GM10248 (cell line): Measurements from ENCODE around the gene MED9.

ENCODE experiments used
- CTCF ChIA-PET: fragments of 300-600 bp; sonication (Branson Sonifier 250); formaldehyde crosslinking; extraction: SDS; loops from one replicate; lab custom pipeline; 2021; ENCODE audit warnings: antibody characterized with exemption; lab: Yijun Ruan, JAX
- POLR2A ChIA-PET: fragments of 350-650 bp; sonication (Branson Sonifier 250); formaldehyde crosslinking; extraction: SDS; loops from one replicate; lab custom pipeline; 2020; ENCODE audit warnings: antibody characterized with exemption; lab: Yijun Ruan, JAX
- DNase-seq: peaks from one replicate; pipeline ENCODE4 v3.0.0; 2012; ENCODE audit errors: extremely low spot score
- TF ChIP-seq, protein P1 (sequence below): IDR thresholded peaks from 2 replicates; pipeline ENCODE4 v1.5.1; 2012; ENCODE audit warnings: mild to moderate bottlenecking, low read depth; ENCODE audit errors: extremely low read depth, missing control alignments, control extremely low read depth

MED9 gene

DNA sequence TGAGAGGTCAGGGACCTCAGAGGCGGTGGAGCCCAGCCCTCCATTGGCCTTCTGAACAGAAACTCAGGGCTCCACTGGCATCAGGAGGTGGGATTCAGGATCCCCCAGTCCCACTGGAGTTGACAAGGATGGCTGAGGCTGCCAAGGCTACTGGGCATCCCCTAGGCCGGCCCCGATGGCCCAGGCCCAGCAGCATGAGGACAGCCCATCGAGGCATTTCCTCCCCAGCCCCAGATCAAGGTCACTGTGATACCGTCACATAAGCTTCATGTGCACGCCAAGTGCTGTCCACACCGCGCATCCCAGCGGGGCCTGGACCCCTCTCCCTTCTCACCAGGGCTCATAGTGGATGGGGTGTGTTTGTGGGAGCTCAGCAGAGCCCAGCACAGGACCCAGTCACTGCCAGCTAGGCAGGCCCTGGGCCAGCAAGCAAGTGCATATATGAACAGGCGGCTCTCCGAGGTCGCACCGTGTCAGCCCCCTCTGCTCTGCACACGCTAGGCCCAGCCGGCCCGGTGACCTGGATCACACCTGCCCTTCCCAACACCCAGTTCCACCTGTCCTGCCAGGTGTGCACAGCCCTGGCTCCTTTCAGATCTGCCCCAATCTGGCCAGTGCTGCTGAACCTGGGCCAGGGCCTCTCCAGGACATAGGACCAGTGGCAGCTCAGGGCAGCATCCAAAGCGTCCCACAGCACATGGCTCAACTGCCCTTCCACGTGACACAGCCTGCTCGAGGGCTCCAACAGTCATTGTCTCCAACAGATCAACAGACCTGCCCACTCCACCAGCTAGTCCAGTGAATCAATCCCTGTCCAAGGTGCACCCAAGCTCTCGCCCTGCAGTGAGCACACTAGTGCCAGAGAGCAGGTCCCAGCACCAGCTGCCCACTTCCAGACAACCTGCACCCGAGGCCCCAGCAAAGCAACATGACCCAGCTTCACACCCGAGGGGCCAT is 52.2 kb downstream of the MED9 start:
- TF ChIP-seq, protein P1, sequence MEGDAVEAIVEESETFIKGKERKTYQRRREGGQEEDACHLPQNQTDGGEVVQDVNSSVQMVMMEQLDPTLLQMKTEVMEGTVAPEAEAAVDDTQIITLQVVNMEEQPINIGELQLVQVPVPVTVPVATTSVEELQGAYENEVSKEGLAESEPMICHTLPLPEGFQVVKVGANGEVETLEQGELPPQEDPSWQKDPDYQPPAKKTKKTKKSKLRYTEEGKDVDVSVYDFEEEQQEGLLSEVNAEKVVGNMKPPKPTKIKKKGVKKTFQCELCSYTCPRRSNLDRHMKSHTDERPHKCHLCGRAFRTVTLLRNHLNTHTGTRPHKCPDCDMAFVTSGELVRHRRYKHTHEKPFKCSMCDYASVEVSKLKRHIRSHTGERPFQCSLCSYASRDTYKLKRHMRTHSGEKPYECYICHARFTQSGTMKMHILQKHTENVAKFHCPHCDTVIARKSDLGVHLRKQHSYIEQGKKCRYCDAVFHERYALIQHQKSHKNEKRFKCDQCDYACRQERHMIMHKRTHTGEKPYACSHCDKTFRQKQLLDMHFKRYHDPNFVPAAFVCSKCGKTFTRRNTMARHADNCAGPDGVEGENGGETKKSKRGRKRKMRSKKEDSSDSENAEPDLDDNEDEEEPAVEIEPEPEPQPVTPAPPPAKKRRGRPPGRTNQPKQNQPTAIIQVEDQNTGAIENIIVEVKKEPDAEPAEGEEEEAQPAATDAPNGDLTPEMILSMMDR, result no peak
- POLR2A ChIA-PET, result no interaction called here
- CTCF ChIA-PET, result no interaction called here
- DNase-seq, result no peak

DNA sequence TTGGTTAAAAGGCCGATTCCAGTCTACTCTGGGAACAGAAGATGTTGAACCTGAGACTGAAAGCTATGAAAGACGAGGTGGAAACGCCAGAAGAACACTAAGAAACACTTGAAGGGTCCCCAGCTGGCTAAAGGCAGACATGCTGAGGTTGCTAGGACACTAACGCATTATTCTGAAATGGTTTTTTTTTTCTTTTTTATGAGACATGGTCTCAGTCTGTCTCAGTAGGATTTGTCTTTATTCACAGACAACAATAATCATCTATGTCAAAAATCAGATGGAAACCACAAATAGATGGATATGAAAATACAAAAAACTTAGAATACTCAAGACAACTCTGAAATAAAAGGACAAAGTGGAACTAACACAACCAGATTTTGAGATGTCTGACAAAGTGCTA is 54.4 kb downstream of the MED9 start:
- CTCF ChIA-PET, result interaction anchor here (1.1 to 1.3 kb wide), 2 partner anchors 110 to 176 kb away, joined by 3 read pairs; no protein-coding TSS in a partner anchor
- DNase-seq, result no peak
- TF ChIP-seq, protein P1, result no peak
- POLR2A ChIA-PET, result no interaction called here

DNA sequence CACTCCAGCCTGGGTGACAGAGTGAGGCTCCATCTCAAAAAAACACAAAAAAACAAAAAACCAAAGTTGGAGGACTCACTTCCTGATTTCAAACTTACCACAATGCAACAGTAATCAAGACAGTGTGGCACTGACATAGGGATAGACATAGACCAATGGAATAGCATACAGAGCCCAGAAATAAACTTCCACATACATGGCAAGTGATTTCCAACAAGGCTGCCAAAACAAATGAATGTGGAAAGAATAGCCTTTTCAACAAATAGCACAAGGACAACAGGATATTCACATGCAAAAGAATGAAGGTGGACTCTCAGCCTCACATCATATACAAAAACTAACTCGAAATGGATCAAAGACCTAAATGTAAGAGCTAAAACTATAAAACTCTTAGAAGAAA is 56.2 kb downstream of the MED9 start:
- no peak for DNase-seq
- POLR2A ChIA-PET, result no interaction called here
- CTCF ChIA-PET, result interaction anchor here (1.6 kb wide), 1 partner anchor 36 kb away, joined by 7 read pairs; no protein-coding TSS in a partner anchor
- TF ChIP-seq, protein P1, result no peak

DNA sequence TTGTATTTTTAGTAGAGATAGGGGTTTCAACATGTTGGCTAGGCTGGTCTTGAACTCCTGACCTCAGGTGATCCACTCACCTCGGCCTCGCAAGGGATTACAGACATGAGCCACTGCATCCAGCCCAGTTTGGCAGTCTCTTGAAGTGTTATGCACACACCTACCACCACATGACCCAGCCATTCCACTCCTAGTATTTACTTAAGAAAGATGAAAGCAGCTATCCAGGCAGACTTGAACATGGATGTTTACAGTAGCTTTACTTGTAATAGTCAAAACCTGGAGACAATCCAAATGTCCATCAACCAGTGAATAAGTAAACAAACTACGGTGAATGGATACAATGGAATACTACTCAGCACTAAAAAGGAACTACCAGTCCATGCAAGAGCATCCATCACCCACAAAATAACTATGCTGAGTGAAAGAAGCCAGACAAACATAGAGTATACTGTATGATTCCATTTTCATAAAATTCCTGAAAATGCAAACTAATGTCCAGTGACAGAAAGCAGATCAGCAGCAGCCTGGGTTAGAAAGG is 57.2 kb downstream of the MED9 start:
- TF ChIP-seq, protein P1, result no peak
- CTCF ChIA-PET, result no interaction called here
- POLR2A ChIA-PET, result no interaction called here

DNA sequence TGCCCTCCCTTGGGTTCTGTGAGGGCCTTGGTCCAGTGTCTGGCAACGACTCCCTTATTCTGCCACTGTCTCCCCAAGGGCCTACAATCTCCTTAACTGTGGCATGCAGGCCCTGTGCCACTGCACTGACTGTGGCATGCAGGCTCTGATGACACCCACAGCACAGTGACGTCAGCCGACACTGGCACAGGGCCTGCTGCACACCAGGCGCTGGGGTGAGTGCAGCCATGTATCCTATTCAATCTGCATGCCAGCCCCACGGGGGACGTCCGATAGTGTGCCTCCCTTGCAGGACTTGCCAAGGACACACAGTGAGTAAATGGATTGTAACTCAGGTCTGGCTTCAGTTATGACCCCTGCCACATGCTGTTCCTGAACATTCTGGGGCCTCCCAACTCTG is 59.2 kb downstream of the MED9 start:
- CTCF ChIA-PET, result no interaction called here
- POLR2A ChIA-PET, result no interaction called here
- DNase-seq, result no peak
- TF ChIP-seq, protein P1, result no peak

More for the DNA sequence above, 57.2 kb downstream of the MED9 start:
- no peak for DNase-seq

DNA sequence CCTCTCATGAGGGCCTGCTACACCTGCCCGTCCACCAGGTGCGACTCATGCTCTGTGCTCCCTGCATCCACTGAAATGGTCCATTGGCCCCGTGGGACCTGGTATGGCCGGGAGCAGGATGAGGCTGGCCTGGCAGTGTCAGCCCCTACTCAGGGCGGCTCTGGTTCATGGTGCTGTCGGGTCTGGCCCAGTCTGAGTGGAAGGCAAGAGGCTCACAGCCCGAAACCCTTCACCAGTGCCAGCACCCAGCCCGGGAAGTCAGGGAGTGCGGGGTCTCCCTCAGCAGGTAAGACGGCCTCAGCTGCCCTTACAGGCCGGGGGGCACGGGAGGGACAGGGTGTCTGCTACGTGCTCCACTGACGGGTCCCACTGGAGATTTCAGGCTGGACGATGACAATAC is 59.9 kb downstream of the MED9 start:
- POLR2A ChIA-PET, result no interaction called here
- DNase-seq, result no peak
- CTCF ChIA-PET, result no interaction called here
- TF ChIP-seq, protein P1, result no peak
